Measurements from ENCODE around the gene ACSF2. TPM values are rescaled to one million over a fixed set of nuclear protein-coding genes. Genes with fewer than 3 reads are reported as not detected.
"Not testable (repeated sequence)": the region's sequence is repeated elsewhere in the genome, so short reads cannot be mapped to it uniquely, and the experiment has no call there.

Gene ACSF2
- polyA plus RNA-seq, 5 donors, result 95.0 to 131 (median 114) TPM

DNA sequence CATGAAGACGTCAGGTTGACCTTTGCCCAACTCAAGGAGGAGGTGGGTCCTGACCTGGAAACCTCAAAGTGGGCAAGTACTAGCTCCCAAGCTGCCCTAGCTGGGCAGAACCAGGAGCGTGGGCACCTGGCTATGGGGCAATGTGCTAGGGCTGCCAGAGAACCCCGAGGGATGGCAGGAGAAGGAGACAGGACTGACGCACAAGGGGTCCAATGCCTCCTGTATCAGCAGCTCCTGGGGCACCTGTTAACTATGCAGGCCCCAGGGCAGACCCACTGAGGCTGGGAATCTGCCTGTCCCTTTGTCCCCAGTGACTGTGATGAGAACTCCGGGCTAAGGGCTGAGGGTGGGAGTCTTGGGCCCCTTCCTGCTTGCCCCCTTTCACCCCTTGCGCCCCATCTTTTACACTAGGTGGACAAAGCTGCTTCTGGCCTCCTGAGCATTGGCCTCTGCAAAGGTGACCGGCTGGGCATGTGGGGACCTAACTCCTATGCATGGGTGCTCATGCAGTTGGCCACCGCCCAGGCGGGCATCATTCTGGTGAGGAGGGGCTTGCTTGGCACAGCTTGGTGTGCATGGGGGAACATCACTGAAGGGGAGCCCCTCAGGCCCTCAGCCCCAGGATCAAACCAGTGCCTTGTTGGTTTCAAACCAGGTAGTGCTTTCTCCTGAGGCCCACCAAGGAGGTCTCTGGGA, 35.0 kb downstream of the ACSF2 start:
- no peak for DNase-seq

DNA sequence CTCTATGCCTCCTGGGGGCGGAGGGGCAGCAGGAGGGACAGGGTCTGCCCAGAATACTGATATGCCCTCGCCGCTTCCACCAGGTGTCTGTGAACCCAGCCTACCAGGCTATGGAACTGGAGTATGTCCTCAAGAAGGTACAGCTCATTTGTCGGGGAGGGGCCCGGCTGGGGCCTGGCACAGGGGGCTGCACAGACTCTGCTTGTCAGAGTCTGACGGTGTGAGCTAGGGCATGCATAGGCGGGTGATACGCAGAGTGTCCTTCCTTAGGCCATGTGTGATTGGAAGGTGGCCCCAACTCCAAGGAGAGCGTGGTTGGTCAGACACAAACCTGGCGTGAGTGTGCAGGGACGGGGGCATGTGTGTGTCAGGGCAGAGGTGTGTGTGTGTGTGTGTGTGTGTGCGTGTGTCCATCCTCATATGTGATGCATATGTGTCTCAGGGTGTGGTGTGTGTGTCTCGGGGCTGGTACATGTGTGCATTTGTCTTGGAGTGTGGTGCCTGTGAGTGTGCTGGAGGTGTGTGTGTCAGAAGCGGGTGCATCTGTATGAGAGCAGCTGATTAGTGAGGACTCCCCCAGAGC, 35.6 kb downstream of the ACSF2 start:
- DNase-seq, result no peak

DNA sequence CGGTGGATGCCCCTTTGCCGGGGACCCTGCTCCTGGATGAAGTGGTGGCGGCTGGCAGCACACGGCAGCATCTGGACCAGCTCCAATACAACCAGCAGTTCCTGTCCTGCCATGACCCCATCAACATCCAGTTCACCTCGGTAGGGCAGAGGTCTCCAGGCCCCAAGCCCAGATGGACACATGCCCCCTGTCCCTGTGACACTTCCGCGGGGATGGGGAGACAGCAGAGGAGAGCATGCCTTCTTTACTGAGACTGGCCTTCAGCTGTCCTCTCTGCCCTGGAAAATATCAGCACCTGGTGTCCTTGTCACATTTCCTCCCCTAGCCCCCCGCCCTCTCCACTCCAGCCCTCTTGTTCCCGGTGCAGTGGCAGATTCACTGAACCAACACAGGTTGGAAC, 36.4 kb downstream of the ACSF2 start:
- no peak for DNase-seq

DNA sequence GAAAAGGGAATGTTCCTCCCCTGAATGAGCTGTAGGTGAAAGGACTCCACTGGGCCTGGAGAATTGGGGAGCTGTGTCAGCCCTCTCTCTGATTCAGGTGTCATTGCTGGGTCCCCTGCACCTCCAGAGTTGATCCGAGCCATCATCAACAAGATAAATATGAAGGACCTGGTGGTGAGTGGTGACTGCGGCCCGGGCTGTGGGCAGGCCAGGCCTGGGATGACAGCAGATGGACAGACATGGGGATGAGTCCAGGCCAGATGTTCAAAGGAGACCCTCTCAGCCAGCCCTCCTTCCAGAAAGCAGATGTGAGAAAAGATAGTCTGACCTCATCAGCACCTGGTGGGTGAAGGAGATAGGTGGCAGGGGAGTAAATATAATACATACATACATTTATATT, 38.1 kb downstream of the ACSF2 start:
- no peak for DNase-seq

DNA sequence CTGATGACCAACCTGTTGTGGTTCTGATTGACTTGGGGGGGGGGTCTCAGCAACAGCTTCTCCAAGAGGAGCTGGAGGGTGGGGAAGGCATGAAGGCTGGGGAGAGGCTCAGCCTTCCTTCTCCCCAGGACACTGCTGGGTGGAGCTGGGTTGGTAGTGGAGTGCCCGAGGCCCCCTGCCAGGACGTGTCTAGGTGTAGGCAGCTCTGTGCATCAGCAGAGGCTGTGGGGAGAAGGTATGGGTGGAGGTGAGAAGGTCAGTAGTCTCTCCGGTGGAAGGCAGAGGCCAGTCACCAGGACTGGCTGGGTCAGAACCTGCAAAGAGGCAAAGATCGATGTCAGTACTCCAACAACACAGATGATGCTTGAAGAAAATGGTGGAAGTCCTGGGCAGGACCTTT, 38.7 kb downstream of the ACSF2 start:
- DNase-seq, result no peak

DNA sequence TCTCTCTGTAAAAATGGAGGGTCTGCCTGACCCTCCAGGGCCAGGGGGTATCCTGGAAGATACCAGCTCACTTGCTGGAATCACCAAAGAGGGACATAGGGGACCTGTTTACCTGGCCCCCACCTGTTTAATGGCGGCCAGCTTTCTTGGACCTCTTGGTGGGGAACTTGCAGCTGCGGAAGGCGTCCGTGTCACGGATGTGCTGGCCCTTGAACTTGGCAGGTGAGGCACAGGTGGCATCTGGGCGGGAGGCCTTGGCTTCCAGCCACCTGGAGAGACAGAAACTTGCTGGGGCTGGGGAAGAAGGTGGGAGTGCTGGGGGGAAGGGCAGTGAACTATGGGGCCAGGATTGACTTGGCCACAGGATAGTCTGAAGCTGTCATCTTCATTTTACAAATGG, 39.2 kb downstream of the ACSF2 start:
- no peak for DNase-seq

DNA sequence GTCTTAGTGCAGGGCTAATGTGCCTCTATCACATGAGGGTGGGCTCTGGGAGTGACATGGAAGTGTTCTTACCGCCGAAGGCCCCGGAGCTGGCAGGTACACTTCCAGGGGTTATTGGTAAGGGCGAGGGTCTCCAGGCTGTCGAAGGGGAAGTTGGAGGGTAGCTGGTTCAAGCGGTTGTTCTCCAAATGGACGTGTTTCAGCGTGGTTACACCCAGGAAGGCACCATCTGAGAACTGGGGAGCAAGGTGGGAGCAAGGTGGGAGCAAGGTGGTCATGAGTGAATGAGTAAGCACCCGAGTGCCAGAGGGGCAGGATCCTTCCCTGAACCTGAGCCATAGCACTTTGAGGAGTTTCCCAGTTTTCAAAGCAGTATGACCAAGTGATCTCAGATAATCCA, 39.6 kb downstream of the ACSF2 start:
- DNase-seq, result no peak

DNA sequence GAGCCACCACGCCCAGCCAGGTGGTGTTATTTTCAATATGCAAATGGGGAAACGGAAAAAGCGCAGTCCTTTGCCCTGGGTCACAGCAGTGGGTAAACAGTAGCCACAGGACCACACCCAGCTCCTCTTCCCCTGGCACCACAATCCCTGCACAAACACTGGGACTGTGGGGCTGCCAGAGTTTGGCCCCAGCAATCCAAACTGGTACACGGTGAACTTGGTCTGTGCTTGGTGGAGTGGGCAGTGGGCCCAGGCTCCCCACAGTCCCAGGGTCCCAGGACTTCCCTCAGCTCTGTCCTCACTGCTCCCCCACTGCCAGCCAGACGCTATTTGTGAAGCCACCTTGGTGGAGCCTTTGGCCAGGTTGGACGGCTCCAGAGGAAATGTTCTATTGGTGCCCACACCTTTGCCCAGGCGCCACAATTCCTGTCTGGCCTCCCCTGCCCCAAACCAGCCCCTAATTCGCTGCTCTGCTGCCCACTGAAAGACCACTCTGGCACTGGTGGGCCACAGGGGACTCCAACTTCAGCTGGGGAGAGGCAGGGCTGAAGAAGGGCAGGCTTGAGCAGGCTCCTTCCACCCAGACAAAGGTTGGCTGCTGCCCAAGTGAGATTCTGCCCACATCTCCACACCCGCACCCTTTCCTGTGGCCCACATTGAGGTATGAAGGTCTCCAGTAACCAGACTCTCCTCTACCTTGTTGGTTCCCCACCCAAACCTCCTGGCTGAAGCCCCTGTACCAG, 40.5 kb downstream of the ACSF2 start:
- DNase-seq, result no peak

DNA sequence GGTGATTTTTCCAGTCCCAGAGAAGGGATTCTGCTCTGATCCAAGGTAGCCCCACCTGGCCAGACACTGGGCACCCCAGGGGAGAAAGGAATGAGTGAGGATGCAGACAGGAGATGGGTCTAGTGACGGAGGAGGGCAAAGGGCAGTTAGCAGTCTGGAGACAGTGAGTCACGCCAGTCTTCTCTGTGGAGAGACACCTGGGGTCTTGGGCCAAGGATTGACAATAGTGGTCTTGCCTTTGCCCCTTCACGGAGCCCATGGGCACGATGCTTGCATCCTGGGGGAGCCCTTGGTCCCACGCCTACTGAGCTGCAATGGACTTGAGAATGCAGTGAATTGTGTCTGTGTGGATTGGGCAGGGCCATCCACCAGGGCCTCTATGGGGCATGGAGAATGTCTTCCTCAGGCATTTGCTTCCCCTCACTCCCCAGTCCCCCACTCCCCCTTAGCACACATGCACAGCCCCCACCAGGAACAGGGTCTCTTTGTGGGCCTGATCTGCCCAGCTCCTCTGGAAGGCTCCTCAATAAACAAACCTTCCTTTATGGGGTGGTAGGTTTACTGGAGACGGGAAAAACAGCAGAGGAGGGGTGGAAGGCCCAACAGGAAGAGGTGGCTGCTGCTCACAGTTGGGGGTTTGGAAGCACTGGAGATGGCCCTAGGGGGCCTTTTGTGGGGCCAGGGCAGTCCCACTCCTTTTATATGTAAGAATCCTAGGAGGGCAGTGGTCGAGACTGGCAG, 41.3 kb downstream of the ACSF2 start:
- no peak for DNase-seq

DNA sequence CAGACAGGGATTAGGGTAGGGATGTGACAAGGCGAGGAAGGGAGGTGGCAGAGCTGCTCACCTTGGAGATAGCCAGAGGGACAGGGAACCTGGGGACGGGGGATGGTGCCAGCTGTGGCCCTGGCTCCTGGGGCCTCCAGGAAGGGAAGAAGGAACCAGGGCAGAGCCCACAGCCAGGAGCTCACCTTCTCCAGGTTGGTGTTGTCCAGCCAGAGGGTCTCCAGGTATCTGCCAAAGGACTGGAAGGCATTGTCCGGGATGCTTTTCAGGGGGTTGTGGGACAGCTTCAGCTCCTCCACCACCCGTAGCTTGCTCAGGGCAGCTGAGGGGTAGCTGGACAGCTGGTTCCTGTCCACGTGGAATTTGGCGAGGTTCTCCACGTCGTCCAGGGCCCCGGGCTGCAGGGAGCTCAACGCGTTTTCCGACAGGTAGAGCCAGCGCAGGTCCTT, 41.9 kb downstream of the ACSF2 start:
- DNase-seq, result no peak

DNA sequence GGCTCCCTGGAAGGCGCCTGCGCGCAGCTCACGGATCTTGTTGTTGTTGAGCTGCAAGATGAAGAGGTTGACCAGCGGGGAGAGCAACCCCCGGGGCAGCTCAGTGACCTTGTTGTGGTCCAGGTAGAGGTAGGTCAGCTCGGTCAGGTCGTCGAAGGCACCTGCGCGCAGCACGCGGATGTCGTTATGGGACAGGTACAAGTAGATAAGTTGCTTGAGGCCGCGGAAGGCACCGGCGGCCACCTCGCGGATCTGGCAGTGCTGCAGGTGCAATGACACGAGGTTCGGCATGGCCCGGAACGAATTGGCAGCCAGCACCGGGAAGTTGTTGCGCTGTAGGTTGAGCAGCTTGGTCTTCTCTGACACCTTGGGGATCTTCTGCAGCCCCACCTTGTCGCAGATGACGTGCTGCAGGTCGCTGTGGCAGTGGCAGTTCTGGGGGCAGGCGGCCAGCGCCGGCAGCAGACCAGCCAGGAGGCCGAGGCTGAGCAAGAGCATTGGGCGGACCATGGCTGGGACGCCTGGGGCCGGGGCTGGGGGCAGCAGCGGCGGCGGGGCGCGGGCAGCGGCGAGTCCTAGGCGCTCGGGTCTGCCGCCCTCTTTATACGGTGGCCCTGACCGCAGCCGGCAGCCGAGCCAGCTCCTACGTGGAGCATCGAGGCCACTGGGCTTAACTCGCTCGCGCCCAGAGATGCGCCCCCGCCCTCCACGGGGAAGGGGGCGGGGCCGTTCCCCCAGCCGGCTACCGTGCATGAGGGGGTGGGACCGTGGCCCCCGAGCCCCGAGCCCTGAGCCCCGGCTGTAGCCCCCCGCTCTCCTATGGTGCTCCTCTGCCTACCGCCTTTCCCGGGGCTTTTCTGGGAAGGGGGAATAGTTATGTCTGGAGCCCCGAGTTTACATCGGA, 42.5 kb downstream of the ACSF2 start, which contains the start of gene CHAD:
CHAD (minus strand) TSS at position 577 of the 904 bp plus-strand sequence; CDS start at position 510, 67 bp downstream.
- peak in 1 of 2 donors; percentile 10 for DNase-seq

DNA sequence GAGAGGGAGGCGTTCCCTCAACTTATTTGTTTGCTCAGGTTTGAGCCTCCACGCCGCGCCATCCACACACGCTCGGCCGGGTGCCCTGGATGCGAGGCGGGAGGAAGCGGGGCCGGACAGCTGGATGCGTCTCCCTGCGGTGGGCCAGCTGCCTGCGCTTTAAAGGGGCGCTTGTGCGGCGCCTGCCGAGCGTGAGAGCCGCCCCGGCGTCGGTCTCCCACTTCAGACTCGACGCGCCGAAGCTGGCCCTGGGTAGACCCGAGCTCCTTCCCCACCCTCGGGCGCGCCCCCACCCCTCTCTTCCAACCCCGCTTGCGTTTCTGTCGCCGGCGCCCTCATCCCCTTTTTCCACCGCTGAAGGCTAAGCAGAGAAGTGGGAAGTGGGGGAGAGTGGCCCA, 43.2 kb downstream of the ACSF2 start:
- DNase-seq, result peak in 1 of 2 donors; percentile 21

DNA sequence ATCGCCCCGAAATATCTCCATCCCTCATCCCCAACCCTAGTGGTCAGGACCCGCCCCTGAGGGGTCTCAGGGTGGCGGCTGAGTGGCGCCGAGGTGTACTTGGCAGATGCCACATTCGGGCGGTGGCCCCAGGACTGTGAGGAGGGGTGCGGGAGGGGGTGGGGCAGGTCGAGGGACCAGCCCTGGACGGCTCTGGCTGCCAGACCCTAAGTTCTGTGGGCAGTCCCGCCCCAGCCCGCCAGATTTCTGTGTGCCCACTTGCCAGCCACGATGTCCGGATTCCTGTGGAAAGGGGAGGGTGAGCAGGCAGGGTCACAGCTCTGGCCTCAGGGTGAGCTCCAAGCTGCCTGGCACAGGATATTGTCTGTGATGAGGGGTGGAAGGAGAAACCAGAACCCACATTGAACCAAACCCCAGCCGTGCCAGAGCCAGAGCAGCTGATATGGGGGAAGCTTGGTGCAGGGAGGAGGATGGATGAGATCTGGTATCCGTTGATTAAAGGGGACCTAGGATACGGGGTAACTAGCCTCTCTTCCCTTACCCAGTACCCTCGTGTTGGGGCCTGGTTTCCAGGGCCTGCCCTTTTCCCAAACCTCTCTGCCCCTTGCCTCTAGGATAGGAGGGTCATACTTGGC, 43.8 kb downstream of the ACSF2 start:
- no peak for DNase-seq

DNA sequence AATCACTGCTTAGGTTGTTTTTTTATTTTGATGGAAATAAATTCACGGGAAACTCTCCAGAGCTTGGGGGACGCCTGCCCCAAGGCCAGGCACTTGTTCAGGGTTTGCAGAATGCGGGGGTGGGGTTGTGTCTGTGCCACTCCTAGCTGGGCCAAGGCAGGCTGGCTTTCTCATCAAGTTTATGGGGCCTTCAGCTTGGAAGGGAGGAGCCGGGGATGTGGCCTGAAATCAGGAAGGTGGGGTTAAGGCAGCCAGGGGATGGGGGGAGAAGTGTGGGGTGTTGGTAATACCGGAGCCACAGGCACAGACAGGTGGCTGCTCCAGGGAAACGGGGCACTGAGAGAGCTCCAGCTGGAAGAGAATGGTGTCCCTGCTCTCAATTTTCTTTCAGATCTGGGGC, 44.4 kb downstream of the ACSF2 start:
- no peak for DNase-seq

DNA sequence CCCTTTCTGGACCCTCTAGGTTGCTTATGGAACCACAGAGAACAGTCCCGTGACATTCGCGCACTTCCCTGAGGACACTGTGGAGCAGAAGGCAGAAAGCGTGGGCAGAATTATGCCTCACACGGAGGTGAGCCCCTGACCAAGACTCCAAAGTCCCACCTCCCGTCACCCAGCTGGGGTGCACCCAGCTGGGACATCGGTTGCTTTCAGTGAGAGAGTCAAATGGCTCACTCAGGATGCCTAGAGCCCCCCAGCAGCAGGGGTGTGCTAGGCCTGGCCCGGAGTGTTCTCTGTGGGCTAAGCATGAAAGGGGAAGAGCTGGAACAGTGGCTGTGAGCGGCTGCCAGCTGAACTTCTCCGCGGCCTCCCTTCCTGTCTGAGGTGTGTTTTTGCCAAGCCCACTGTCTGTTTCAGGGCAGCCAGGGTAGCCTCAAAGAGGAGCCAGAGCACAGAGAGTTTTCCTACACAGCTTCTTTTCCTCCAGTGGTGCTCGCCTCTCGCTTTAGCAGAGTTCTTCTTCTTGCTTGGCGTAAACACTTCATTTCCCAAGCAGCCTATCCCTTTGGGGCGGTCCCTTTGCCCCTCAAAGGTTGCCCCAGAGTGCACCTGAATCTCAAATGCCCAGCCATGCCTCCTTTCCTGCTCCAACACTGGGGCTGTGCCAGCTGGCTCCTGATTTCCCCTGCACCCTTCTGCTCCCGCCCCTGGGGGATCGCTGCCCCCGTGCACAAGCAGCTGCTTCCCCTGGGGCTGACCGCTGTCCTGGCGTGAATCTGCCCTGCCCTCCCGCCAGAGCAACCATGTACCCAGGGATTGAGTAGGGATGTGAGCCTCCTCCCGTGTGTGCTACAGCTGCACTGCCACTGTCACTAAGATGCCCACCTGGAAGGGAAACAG, 45.2 kb downstream of the ACSF2 start:
- DNase-seq, result no peak

DNA sequence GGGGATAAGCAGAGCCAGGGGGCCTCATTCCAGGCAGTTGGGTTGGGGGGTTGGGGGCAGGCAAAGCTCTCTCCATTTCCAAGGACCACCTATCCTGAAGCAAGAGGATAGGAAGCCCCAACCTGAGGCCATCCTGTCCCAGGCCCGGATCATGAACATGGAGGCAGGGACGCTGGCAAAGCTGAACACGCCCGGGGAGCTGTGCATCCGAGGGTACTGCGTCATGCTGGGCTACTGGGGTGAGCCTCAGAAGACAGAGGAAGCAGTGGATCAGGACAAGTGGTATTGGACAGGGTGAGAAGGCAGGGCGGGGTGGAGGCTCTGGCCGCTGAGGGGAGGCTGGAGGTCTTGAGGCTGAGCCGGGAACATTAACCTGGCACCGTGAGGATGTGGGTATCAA, 46.3 kb downstream of the ACSF2 start:
- DNase-seq, result no peak

DNA sequence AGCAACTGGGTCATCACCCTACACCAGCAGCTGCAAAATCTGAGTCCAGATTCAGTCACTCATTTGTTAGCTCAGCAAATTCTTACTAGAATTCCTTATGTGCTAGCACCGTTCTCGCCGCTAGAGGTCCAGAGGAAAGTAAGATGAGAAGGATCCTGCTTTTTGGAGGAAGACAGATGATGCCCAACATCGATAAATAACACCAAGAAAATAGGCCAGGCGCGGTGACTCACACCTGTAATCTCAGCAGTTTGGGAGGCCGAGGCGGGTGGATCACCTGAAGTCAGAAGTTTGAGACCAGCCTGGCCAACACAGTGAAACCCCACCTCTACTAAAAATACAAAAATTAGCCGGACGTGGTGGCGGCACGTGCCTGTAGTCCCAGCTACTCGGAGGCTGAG, 46.7 kb downstream of the ACSF2 start:
- not testable (repeated sequence) for DNase-seq

DNA sequence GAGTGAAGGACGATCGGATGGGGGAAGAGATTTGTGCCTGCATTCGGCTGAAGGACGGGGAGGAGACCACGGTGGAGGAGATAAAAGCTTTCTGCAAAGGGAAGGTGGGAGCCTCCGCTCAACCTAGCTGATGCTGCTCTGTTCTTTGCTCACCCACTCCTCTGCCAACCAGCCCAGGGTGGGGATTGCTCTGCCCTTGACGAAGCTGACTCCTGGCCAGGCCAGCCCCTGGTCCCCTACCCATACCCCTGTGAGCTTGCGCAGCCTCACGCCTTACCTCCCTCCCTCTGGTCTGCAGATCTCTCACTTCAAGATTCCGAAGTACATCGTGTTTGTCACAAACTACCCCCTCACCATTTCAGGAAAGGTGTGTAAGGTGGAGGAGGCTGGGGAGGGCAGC, 47.9 kb downstream of the ACSF2 start:
- no peak for DNase-seq

DNA sequence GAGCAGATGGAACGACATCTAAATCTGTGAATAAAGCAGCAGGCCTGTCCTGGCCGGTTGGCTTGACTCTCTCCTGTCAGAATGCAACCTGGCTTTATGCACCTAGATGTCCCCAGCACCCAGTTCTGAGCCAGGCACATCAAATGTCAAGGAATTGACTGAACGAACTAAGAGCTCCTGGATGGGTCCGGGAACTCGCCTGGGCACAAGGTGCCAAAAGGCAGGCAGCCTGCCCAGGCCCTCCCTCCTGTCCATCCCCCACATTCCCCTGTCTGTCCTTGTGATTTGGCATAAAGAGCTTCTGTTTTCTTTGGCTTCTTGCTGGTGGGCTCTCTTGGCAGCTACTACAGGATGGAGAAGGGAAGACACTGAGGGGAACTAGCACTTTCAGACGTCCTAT, 48.5 kb downstream of the ACSF2 start:
- DNase-seq, result no peak

DNA sequence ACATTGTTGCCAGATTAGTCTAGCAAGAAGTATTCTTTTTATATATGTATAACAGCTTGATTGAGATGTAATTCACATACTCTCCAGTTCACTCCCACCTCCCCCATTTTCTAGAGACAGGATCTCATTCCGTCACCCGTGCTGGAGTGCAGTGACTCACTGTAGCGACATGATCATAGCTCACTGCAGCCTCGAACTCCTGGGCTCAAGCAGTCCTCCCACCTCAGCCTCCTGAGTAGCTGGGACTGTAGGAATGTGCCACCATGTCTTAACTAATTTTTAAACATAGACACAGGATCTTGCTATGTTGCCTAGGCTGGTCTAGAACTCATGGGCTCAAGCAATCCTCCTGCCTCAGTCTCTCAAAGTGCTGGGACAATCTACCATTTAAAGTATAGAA, 49.3 kb downstream of the ACSF2 start:
- DNase-seq, result no peak
